GM23338 (cell line): Measurements from ENCODE around the gene TENT4B. TPM values are rescaled to one million over a fixed set of nuclear protein-coding genes. Genes with fewer than 3 reads are reported as not detected.

Experiments
- ATAC-seq: fragments of 200-7000 bp; cut with Tn5 transposase; 3 replicates; pipeline ENCODE4 v1.9.1; 2020
- DNase-seq: peaks from one replicate; pipeline ENCODE4 v3.0.0-alpha.2; 2015; ENCODE audit warnings: low spot score
- H2AFZ ChIP-seq: fragments of 200-600 bp; sonication (generic); 2 replicates; pipeline ENCODE4 v1.8.0; 2016; ENCODE audit warnings: antibody characterized with exemption, mild to moderate bottlenecking, moderate library complexity
- H3F3A ChIP-seq: fragments of 200-600 bp; sonication (generic); replicated peaks from 2 replicates; pipeline ENCODE4 v1.8.0; 2017; ENCODE audit warnings: antibody characterized with exemption, mixed run types, low read depth
- H3K27ac ChIP-seq: fragments of 200-600 bp; sonication (generic); 2 replicates; pipeline ENCODE4 v1.6.1; 2016; ENCODE audit warnings: low read depth
- H3K27me3 ChIP-seq: fragments of 200-600 bp; sonication (generic); 2 replicates; pipeline ENCODE4 v1.8.0; 2016; ENCODE audit warnings: mild to moderate bottlenecking, mixed run types, moderate library complexity; ENCODE audit not compliant: insufficient read depth
- H3K36me3 ChIP-seq: fragments of 200-600 bp; sonication (generic); 2 replicates; pipeline ENCODE4 v1.8.0; 2016; ENCODE audit warnings: mild to moderate bottlenecking; ENCODE audit not compliant: insufficient read depth
- H3K4me1 ChIP-seq: fragments of 200-600 bp; sonication (generic); 2 replicates; pipeline ENCODE4 v1.8.0; 2016; ENCODE audit warnings: mild to moderate bottlenecking, moderate library complexity; ENCODE audit not compliant: insufficient read depth
- H3K4me2 ChIP-seq: fragments of 200-600 bp; sonication (generic); 2 replicates; pipeline ENCODE4 v1.7.1; 2017; ENCODE audit warnings: mixed run types
- H3K4me3 ChIP-seq: fragments of 200-600 bp; sonication (generic); 2 replicates; pipeline ENCODE4 v1.6.1; 2016; ENCODE audit warnings: mixed run types
- H3K79me2 ChIP-seq: fragments of 200-600 bp; sonication (generic); replicated peaks from 2 replicates; pipeline ENCODE4 v1.8.0; 2017; ENCODE audit warnings: mild to moderate bottlenecking; ENCODE audit not compliant: insufficient read depth
- H3K9me2 ChIP-seq: fragments of 200-600 bp; sonication (generic); 2 replicates; pipeline ENCODE4 v1.8.0; 2017; ENCODE audit not compliant: insufficient read depth
- H4K20me1 ChIP-seq: fragments of 200-600 bp; sonication (generic); replicated peaks from 2 replicates; pipeline ENCODE4 v1.8.0; 2017; ENCODE audit warnings: mild to moderate bottlenecking; ENCODE audit not compliant: insufficient read depth
- H3K27ac Mint-ChIP-seq: 2 replicates; pipeline ENCODE4 v1.8.0; 2020; ENCODE audit warnings: inconsistent platforms, mild to moderate bottlenecking, moderate library complexity, mixed read lengths
- H3K27me3 Mint-ChIP-seq: 3 replicates; pipeline ENCODE4 v1.8.0; 2022; ENCODE audit warnings: low read depth, mild to moderate bottlenecking, moderate library complexity, mixed read lengths, inconsistent platforms; ENCODE audit not compliant: insufficient read depth, poor library complexity
- H3K36me3 Mint-ChIP-seq: 3 replicates; pipeline ENCODE4 v1.8.0; 2021; ENCODE audit warnings: low read depth, mild to moderate bottlenecking, inconsistent platforms, moderate library complexity, mixed read lengths
- H3K4me1 Mint-ChIP-seq: 3 replicates; pipeline ENCODE4 v1.8.0; 2020; ENCODE audit warnings: mild to moderate bottlenecking, inconsistent platforms, mixed read lengths
- H3K4me3 Mint-ChIP-seq: 3 replicates; pipeline ENCODE4 v1.8.0; 2021; ENCODE audit warnings: moderate library complexity, mild to moderate bottlenecking, inconsistent platforms, mixed read lengths
- H3K9me3 Mint-ChIP-seq: 3 replicates; pipeline ENCODE4 v1.8.0; 2020; ENCODE audit warnings: moderate library complexity, mild to moderate bottlenecking, inconsistent platforms, mixed read lengths
- JUNB ChIP-seq: IDR thresholded peaks from one replicate; pipeline ENCODE4 v1.6.1; 2016; ENCODE audit warnings: antibody characterized with exemption; ENCODE audit not compliant: unreplicated experiment
- POLR2AphosphoS5 ChIP-seq: IDR thresholded peaks from 2 replicates; pipeline ENCODE4 v1.6.1; 2016; ENCODE audit warnings: antibody characterized with exemption, low read depth
- REST ChIP-seq: IDR thresholded peaks from one replicate; pipeline ENCODE4 v1.6.1; 2018; ENCODE audit warnings: antibody characterized with exemption; ENCODE audit not compliant: unreplicated experiment
- ZNF331 ChIP-seq: fragments of 250-450 bp; sonication (Bioruptor Pico); IDR thresholded peaks from 2 replicates; pipeline ENCODE4 v1.5.0; 2020; ENCODE audit warnings: low read depth, mild to moderate bottlenecking, moderate library complexity
- ZNF462 ChIP-seq: fragments of 250-450 bp; sonication (Bioruptor Pico); IDR thresholded peaks from 2 replicates; pipeline ENCODE4 v1.5.0; 2020; ENCODE audit warnings: mild to moderate bottlenecking, moderate library complexity
- polyA plus RNA-seq: library from polyadenylated mRNA; unstranded; fragments of >200 nt; fragmentation: Nextera tagmentation; extraction: Ambion mirVana; gene quantifications from 2 replicates; pipeline ENCODE4 v1.2.1, GENCODE V29; 2016
- total RNA-seq: library from RNA; depleted of rRNA; stranded (reverse); fragments of >200 nt; shearing (Covaris generic); gene quantifications from 2 replicates; pipeline ENCODE4 v1.2.3, GENCODE V29; 2014

Gene TENT4B
- total and polyA plus RNA-seq, 2 experiments from 2014 or later, result 17.6 to 21.3 TPM

GRCh38 chr16:50155925-50156324 lies 2.8 kb downstream of the TENT4B start:
- Histone ChIP-seq H3K4me1 (peaks cover 16% of the 10 kb centered on the region), H3K36me3 (no peaks in the 10 kb centered on the region), H3K4me3 (peak overlapping the region; percentile 90), H3K27me3 (no peaks in the 10 kb centered on the region), H3K79me2 (peaks cover 72% of the 10 kb centered on the region), H3F3A (no peaks in the 10 kb centered on the region), H4K20me1 (peaks cover 41% of the 10 kb centered on the region), H3K27ac (no peak overlapping the region), H3K9me2 (no peaks in the 10 kb centered on the region), H2AFZ (no peak overlapping the region), H3K4me2 (peak overlapping the region; percentile 94)
- no peak for DNase-seq
- Mint-ChIP-seq H3K9me3 (no peaks in the 10 kb centered on the region), H3K4me1 (peaks cover 19% of the 10 kb centered on the region), H3K27me3 (peaks cover 5% of the 10 kb centered on the region), H3K36me3 (peaks cover 2% of the 10 kb centered on the region; the same call in 1 of the 3 replicates), H3K4me3 (peak overlapping the region; percentile 65; the same call in 1 of the 3 replicates), H3K27ac (no peak overlapping the region)
- TF ChIP-seq ZNF462 (no peak), POLR2AphosphoS5 (no peak), ZNF331 (no peak), REST (no peak), JUNB (no peak)
- ATAC-seq, result no peak
